HG03460 (cell line): ENCODE data around the gene LRRK1.
A peak's percentile ranks its signal among the peaks of the same experiment; 100 is the strongest.

Experiments
- ATAC-seq: cut with Tn5 transposase; IDR thresholded peaks from one replicate; pipeline ENCODE4 v1.9.1; 2021; ENCODE audit not compliant: unreplicated experiment

LRRK1 gene

GRCh38 chr15:100968050-100968966 is 49.2 kb downstream of the LRRK1 start:
- peak; percentile 76 for ATAC-seq

GRCh38 chr15:100972975-100973350 is 53.8 kb downstream of the LRRK1 start:
- no peak for ATAC-seq

- no peak for ATAC-seq
Observed at GRCh38 chr15:100973351-100974111, 54.4 kb downstream of the LRRK1 start.

GRCh38 chr15:100975043-100975442 is 55.9 kb downstream of the LRRK1 start:
- no peak for ATAC-seq

GRCh38 chr15:100980410-100981046 is 61.4 kb downstream of the LRRK1 start:
- ATAC-seq: peak; percentile 29

GRCh38 chr15:100981086-100981485 is 61.9 kb downstream of the LRRK1 start:
- peak; percentile 68 for ATAC-seq

GRCh38 chr15:100983221-100983620 is 64.1 kb downstream of the LRRK1 start:
- no peak for ATAC-seq

GRCh38 chr15:100985401-100985800 is 66.2 kb downstream of the LRRK1 start:
- no peak for ATAC-seq

- no peak for ATAC-seq
Observed at GRCh38 chr15:100986158-100986896, 67.2 kb downstream of the LRRK1 start.

- no peak for ATAC-seq
Observed at GRCh38 chr15:100987143-100987542, 68.0 kb downstream of the LRRK1 start.

- ATAC-seq: no peak
Observed at GRCh38 chr15:100988297-100988696, 69.1 kb downstream of the LRRK1 start.

GRCh38 chr15:100988857-100989256 is 69.7 kb downstream of the LRRK1 start:
- no peak for ATAC-seq

- no peak for ATAC-seq
Observed at GRCh38 chr15:100994597-100995446, 75.7 kb downstream of the LRRK1 start.

GRCh38 chr15:100995471-100996430 is 76.6 kb downstream of the LRRK1 start:
- ATAC-seq: no peak

GRCh38 chr15:100997442-100997841 is 78.3 kb downstream of the LRRK1 start:
- ATAC-seq: no peak

GRCh38 chr15:100998630-100999029 is 79.5 kb downstream of the LRRK1 start:
- ATAC-seq: no peak

- no peak for ATAC-seq
Observed at GRCh38 chr15:100999369-100999768, 80.2 kb downstream of the LRRK1 start.

GRCh38 chr15:101000271-101000681 is 81.1 kb downstream of the LRRK1 start:
- no peak for ATAC-seq

GRCh38 chr15:101001056-101001455 is 81.9 kb downstream of the LRRK1 start:
- no peak for ATAC-seq
